ENCODE results near the gene INTS14.

INTS14 gene

GRCh38 chr15:65561934-65562333, 49.0 kb downstream of the INTS14 start:
- H3K14ac ChIP-seq (ENCODE audit: low read length in 2 of 2) = no peak overlapping the region
- no peak overlapping the region for H4K8ac ChIP-seq (ENCODE audit: low read length)
- H3K4ac ChIP-seq (ENCODE audit: low read depth in 1 of 2, low read length in 2 of 2) = no peak overlapping the region
- H2BK120ac ChIP-seq (ENCODE audit: low read depth, low read length) = no peak overlapping the region
- DNase-seq = no peak
- no peak overlapping the region for H2AK5ac ChIP-seq (ENCODE audit: low read length, severe bottlenecking)
- no peak overlapping the region for H2AFZ ChIP-seq (ENCODE audit: low read depth, low read length)
- no peaks in the 10 kb centered on the region for H3K9me3 ChIP-seq (ENCODE audit: control insufficient read depth, low read length)
- H3K27me3 ChIP-seq (ENCODE audit: control insufficient read depth in 1 of 2, insufficient read depth in 1 of 2, low read length in 2 of 2) = no peaks in the 10 kb centered on the region
- H3K23ac ChIP-seq (ENCODE audit: low read length in 2 of 2) = no peak overlapping the region
- peaks cover 35 to 78% of the 10 kb centered on the region in 2 experiments for H3K36me3 ChIP-seq (ENCODE audit: control insufficient read depth in 1 of 2, insufficient read depth in 2 of 2, low read depth in 1 of 2, low read length in 2 of 2)
- H2BK15ac ChIP-seq (ENCODE audit: low read depth, poor library complexity, severe bottlenecking) = no peak overlapping the region
- H3K4me3 ChIP-seq (ENCODE audit: insufficient read depth in 1 of 2, low read depth in 1 of 2, low read length in 2 of 2) = no peak overlapping the region
- H3K18ac ChIP-seq (ENCODE audit: low read depth in 1 of 2, low read length in 2 of 2) = no peak overlapping the region
- no peak overlapping the region for H3K27ac ChIP-seq (ENCODE audit: low read length, poor library complexity, severe bottlenecking)
- H4K91ac ChIP-seq (ENCODE audit: low read length) = no peak overlapping the region
- peaks cover 27% of the 10 kb centered on the region for H3K79me1 ChIP-seq (replicated peaks; ENCODE audit: low read length, poor library complexity, severe bottlenecking)
- H3K4me2 ChIP-seq (ENCODE audit: low read length, poor library complexity, severe bottlenecking) = no peak overlapping the region
- no peak overlapping the region for H2BK12ac ChIP-seq (ENCODE audit: low read length in 2 of 2)
- 98% methylated on average over 5 of the region's 6 CpGs for WGBS
- H2BK5ac ChIP-seq (ENCODE audit: low read depth, low read length, poor library complexity, severe bottlenecking) = no peak overlapping the region
- no peak overlapping the region for H3K9ac ChIP-seq (ENCODE audit: low read length)
- H3K4me1 ChIP-seq (ENCODE audit: control insufficient read depth, insufficient read depth, low read depth, low read length) = no peaks in the 10 kb centered on the region

DNA sequence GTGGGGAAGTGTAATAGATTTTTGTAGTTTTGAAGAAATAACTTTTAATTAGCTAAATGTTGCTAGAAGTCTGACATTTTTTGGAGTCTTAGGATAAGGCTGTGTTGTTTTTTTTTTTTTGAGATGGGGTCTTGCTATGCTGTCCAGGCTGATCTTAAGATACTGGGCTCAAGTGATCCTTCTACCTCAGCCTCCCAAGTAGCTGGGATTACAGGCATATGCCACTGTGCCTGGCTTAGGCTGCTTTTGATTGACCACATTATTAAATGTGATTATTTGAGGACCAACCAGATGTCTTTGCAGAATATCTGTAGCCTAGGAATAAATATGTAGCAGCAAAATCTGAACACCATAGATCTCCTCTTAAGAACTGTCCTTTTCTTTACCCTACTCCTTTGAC, 51.0 kb downstream of the INTS14 start:
- Histone ChIP-seq H3K27ac (ENCODE audit: low read length, poor library complexity, severe bottlenecking) (no peak overlapping the region), H2BK15ac (ENCODE audit: low read depth, poor library complexity, severe bottlenecking) (no peak overlapping the region), H3K9me3 (ENCODE audit: control insufficient read depth, low read length) (no peaks in the 10 kb centered on the region), H2AFZ (ENCODE audit: low read depth, low read length) (no peak overlapping the region), H4K91ac (ENCODE audit: low read length) (no peak overlapping the region), H3K4me3 (ENCODE audit: insufficient read depth in 1 of 2, low read depth in 1 of 2, low read length in 2 of 2) (no peak overlapping the region), H3K4me2 (ENCODE audit: low read length, poor library complexity, severe bottlenecking) (no peak overlapping the region), H2BK12ac (ENCODE audit: low read length in 2 of 2) (no peak overlapping the region), H3K36me3 (ENCODE audit: control insufficient read depth in 1 of 2, insufficient read depth in 2 of 2, low read depth in 1 of 2, low read length in 2 of 2) (peaks cover 26 to 79% of the 10 kb centered on the region in 2 experiments), H2AK5ac (ENCODE audit: low read length, severe bottlenecking) (no peak overlapping the region), H2BK120ac (ENCODE audit: low read depth, low read length) (no peak overlapping the region), H3K4me1 (ENCODE audit: control insufficient read depth, insufficient read depth, low read depth, low read length) (no peaks in the 10 kb centered on the region), H3K27me3 (ENCODE audit: control insufficient read depth in 1 of 2, insufficient read depth in 1 of 2, low read length in 2 of 2) (no peaks in the 10 kb centered on the region), H3K79me1 (replicated peaks; ENCODE audit: low read length, poor library complexity, severe bottlenecking) (peaks cover 40% of the 10 kb centered on the region), H3K14ac (ENCODE audit: low read length in 2 of 2) (no peak overlapping the region), H3K23ac (ENCODE audit: low read length in 2 of 2) (no peak overlapping the region), H3K18ac (ENCODE audit: low read depth in 1 of 2, low read length in 2 of 2) (no peak overlapping the region), H4K8ac (ENCODE audit: low read length) (no peak overlapping the region), H3K4ac (ENCODE audit: low read depth in 1 of 2, low read length in 2 of 2) (no peak overlapping the region), H2BK5ac (ENCODE audit: low read depth, low read length, poor library complexity, severe bottlenecking) (no peak overlapping the region), H3K9ac (ENCODE audit: low read length) (no peak overlapping the region)
- no peak for DNase-seq

GRCh38 chr15:65558997-65559760, 51.8 kb downstream of the INTS14 start:
- Histone ChIP-seq H3K4me2 (ENCODE audit: low read length, poor library complexity, severe bottlenecking) (no peak overlapping the region), H4K8ac (ENCODE audit: low read length) (no peak overlapping the region), H3K4ac (ENCODE audit: low read depth in 1 of 2, low read length in 2 of 2) (no peak overlapping the region), H3K27me3 (ENCODE audit: control insufficient read depth in 1 of 2, insufficient read depth in 1 of 2, low read length in 2 of 2) (no peaks in the 10 kb centered on the region), H3K27ac (ENCODE audit: low read length, poor library complexity, severe bottlenecking) (peak overlapping the region; percentile 74), H3K9ac (ENCODE audit: low read length) (peak overlapping the region; percentile 9), H2BK15ac (ENCODE audit: low read depth, poor library complexity, severe bottlenecking) (no peak overlapping the region), H2BK120ac (ENCODE audit: low read depth, low read length) (no peak overlapping the region), H2AK5ac (ENCODE audit: low read length, severe bottlenecking) (no peak overlapping the region), H4K91ac (ENCODE audit: low read length) (no peak overlapping the region), H2AFZ (ENCODE audit: low read depth, low read length) (no peak overlapping the region), H2BK12ac (ENCODE audit: low read length in 2 of 2) (no peak overlapping the region), H3K36me3 (ENCODE audit: control insufficient read depth in 1 of 2, insufficient read depth in 2 of 2, low read depth in 1 of 2, low read length in 2 of 2) (peaks cover 19 to 76% of the 10 kb centered on the region in 2 experiments), H3K18ac (ENCODE audit: low read depth in 1 of 2, low read length in 2 of 2) (no peak overlapping the region), H3K4me1 (ENCODE audit: control insufficient read depth, insufficient read depth, low read depth, low read length) (no peaks in the 10 kb centered on the region), H2BK5ac (ENCODE audit: low read depth, low read length, poor library complexity, severe bottlenecking) (no peak overlapping the region), H3K4me3 (ENCODE audit: insufficient read depth in 1 of 2, low read depth in 1 of 2, low read length in 2 of 2) (peak overlapping the region in 1 of 2 experiments; percentile 39), H3K23ac (ENCODE audit: low read length in 2 of 2) (no peak overlapping the region), H3K79me1 (replicated peaks; ENCODE audit: low read length, poor library complexity, severe bottlenecking) (peaks cover 38% of the 10 kb centered on the region), H3K9me3 (ENCODE audit: control insufficient read depth, low read length) (no peaks in the 10 kb centered on the region), H3K14ac (ENCODE audit: low read length in 2 of 2) (no peak overlapping the region)
- 94% methylated on average over 6 of the region's 6 CpGs for whole genome bisulfite sequencing
- DNase-seq = no peak

DNA sequence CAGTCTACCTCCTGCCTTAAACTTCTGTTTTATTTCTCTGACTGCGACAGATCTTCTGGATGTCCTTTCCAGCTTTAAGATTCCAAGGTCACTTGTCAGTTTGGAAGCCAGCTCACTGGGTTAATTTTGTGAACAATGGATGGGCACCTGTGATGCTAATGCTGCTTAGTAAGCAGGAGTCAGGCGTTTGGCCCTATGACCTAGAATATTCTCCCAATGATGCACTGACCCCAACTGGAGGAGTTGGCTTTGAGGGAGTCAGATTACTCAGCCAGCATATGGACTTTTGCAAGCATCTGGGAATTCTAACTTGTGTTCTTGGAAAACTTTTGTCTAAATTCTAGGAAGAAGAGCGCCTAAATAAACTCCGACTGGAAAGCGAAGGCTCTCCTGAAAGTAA, 52.6 kb downstream of the INTS14 start:
- Histone ChIP-seq H3K4me2 (ENCODE audit: low read length, poor library complexity, severe bottlenecking) (no peak overlapping the region), H3K23ac (ENCODE audit: low read length in 2 of 2) (no peak overlapping the region), H3K9ac (ENCODE audit: low read length) (peak overlapping the region; percentile 9), H4K91ac (ENCODE audit: low read length) (no peak overlapping the region), H3K18ac (ENCODE audit: low read depth in 1 of 2, low read length in 2 of 2) (no peak overlapping the region), H3K4me1 (ENCODE audit: control insufficient read depth, insufficient read depth, low read depth, low read length) (peaks cover 3% of the 10 kb centered on the region), H2BK120ac (ENCODE audit: low read depth, low read length) (no peak overlapping the region), H3K79me1 (replicated peaks; ENCODE audit: low read length, poor library complexity, severe bottlenecking) (peaks cover 36% of the 10 kb centered on the region), H2AFZ (ENCODE audit: low read depth, low read length) (no peak overlapping the region), H3K9me3 (ENCODE audit: control insufficient read depth, low read length) (no peaks in the 10 kb centered on the region), H2BK5ac (ENCODE audit: low read depth, low read length, poor library complexity, severe bottlenecking) (no peak overlapping the region), H2BK12ac (ENCODE audit: low read length in 2 of 2) (no peak overlapping the region), H3K4ac (ENCODE audit: low read depth in 1 of 2, low read length in 2 of 2) (no peak overlapping the region), H4K8ac (ENCODE audit: low read length) (no peak overlapping the region), H3K27ac (ENCODE audit: low read length, poor library complexity, severe bottlenecking) (peak overlapping the region; percentile 74), H3K27me3 (ENCODE audit: control insufficient read depth in 1 of 2, insufficient read depth in 1 of 2, low read length in 2 of 2) (no peaks in the 10 kb centered on the region), H2AK5ac (ENCODE audit: low read length, severe bottlenecking) (no peak overlapping the region), H2BK15ac (ENCODE audit: low read depth, poor library complexity, severe bottlenecking) (no peak overlapping the region), H3K14ac (ENCODE audit: low read length in 2 of 2) (no peak overlapping the region), H3K4me3 (ENCODE audit: insufficient read depth in 1 of 2, low read depth in 1 of 2, low read length in 2 of 2) (peak overlapping the region in 1 of 2 experiments; percentile 39), H3K36me3 (ENCODE audit: control insufficient read depth in 1 of 2, insufficient read depth in 2 of 2, low read depth in 1 of 2, low read length in 2 of 2) (peaks cover 14 to 75% of the 10 kb centered on the region in 2 experiments)
- DNase-seq = peak; percentile 17
- WGBS = 83% methylated on average over 5 of the region's 5 CpGs
